ENCODE results near the gene LRCH4. TPM values are rescaled to one million over a fixed set of nuclear protein-coding genes. Genes with fewer than 3 reads are reported as not detected.
A peak's percentile ranks its signal among the peaks of the same experiment; 100 is the strongest.

LRCH4 gene
- total and polyA plus RNA-seq, 9 of the 15 experiments (the other 6 are each of a cell fraction or from before 2014, with no cell fraction given) = 0.06 to 63.3 (median 15.0) TPM

GRCh38 chr7:100611983-100612729, 26.2 kb upstream of the LRCH4 start, which contains the start of gene MOSPD3 (continued):
- TF ChIP-seq REST (IDR thresholded peaks at IDR 0.05; ENCODE audit: borderline replicate concordance) (peak; percentile 18; the same call in 1 of the 2 replicates), REST (CRISPR knock-in tag; IDR thresholded peaks at IDR 0.05; ENCODE audit: low read depth) (peak; percentile 41; the same call in 1 of the 2 replicates), FOXJ2 (tag; IDR thresholded peaks at IDR 0.05) (no peak), MAZ (CRISPR knock-in tag; conservative IDR thresholded peaks at IDR 0.05 in 1 of 2, IDR thresholded peaks at IDR 0.05 in 1 of 2) (peak; percentile 48 to 72; a peak in 3 of 4 replicates), TBP (optimal IDR thresholded peaks at IDR 0.05; ENCODE audit: low read depth, low read length) (peak; percentile 80), HDAC1 (IDR thresholded peaks at IDR 0.05) (peak in 1 of 2 experiments; percentile 86; a peak in 2 of 4 replicates), FOXO4 (CRISPR knock-in tag; IDR thresholded peaks at IDR 0.05) (peak; percentile 61; the same call in 1 of the 2 replicates)
- TF ChIP-seq, protein P1, sequence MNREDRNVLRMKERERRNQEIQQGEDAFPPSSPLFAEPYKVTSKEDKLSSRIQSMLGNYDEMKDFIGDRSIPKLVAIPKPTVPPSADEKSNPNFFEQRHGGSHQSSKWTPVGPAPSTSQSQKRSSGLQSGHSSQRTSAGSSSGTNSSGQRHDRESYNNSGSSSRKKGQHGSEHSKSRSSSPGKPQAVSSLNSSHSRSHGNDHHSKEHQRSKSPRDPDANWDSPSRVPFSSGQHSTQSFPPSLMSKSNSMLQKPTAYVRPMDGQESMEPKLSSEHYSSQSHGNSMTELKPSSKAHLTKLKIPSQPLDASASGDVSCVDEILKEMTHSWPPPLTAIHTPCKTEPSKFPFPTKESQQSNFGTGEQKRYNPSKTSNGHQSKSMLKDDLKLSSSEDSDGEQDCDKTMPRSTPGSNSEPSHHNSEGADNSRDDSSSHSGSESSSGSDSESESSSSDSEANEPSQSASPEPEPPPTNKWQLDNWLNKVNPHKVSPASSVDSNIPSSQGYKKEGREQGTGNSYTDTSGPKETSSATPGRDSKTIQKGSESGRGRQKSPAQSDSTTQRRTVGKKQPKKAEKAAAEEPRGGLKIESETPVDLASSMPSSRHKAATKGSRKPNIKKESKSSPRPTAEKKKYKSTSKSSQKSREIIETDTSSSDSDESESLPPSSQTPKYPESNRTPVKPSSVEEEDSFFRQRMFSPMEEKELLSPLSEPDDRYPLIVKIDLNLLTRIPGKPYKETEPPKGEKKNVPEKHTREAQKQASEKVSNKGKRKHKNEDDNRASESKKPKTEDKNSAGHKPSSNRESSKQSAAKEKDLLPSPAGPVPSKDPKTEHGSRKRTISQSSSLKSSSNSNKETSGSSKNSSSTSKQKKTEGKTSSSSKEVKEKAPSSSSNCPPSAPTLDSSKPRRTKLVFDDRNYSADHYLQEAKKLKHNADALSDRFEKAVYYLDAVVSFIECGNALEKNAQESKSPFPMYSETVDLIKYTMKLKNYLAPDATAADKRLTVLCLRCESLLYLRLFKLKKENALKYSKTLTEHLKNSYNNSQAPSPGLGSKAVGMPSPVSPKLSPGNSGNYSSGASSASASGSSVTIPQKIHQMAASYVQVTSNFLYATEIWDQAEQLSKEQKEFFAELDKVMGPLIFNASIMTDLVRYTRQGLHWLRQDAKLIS (CRISPR knock-in tag; IDR thresholded peaks at IDR 0.05) = 0 out of 2 replicates have a peak, but pooled peaks have one; percentile 1

All from K562 (cell line).